HG02678 (cell line): ENCODE data around the gene LY6G5B.
A peak's percentile ranks its signal among the peaks of the same experiment; 100 is the strongest.

Source experiments
- ATAC-seq: cut with Tn5 transposase; IDR thresholded peaks from one replicate; pipeline ENCODE4 v1.9.1; 2021; ENCODE audit warnings: mild to moderate bottlenecking, moderate library complexity; ENCODE audit not compliant: unreplicated experiment

The LY6G5B gene, protein sequence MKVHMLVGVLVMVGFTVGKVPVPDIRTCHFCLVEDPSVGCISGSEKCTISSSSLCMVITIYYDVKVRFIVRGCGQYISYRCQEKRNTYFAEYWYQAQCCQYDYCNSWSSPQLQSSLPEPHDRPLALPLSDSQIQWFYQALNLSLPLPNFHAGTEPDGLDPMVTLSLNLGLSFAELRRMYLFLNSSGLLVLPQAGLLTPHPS

DNA sequence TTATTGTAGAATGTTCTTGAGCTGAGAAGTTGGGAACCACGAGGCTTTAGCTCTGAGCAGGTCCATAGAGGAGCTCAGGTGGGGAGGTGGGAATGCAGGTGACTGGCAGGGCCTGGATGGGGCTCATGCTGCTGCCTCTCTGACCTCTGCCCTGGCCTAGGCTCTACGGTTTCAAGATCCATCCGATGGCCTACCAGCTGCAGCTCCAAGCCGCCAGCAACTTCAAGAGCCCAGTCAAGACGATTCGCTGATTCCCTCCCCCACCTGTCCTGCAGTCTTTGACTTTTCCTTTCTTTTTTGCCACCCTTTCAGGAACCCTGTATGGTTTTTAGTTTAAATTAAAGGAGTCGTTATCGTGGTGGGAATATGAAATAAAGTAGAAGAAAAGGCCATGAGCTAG, at the start of gene LY6G5B:
Gene LY6G5B, plus strand, starts transcription at position 301 of the 400 bp plus-strand sequence. CDS start 975 bp downstream, outside the sequence.
- no peak for ATAC-seq

DNA sequence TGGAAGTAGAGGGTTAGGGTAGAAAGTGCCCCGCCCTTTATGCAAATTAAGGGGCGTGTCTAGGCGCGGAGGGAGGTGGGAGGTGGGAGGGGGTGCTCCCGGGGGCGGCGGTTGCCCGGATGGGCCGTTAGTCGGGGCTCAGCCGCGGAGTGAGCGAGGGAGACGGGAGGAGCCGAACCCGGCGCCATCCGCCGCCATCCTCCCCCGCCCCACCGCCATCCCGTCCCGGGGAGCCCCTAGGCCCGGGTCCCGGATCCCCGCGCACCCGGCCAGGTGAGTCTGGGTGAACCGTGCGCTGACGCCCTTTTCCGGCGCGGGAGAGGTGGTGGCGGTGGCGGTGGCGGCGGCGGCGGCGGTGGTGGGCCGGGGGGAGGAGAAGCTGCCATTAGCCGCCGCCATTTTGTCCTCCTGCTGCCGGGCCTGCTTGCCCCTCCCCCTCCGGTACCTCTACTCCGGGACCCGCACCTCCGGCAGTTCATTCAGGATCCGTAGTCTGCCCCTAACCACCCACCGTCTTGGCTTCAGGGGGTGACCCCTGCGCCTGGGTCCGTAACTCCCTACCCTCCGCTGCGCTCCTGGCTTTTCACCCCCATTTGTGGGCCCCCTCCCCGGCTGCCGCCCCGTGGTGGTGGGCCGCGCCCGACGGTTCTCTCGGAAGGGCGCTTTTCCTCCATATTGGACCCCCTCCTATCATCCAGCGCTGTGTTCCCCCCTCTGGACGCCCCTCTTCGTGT, 49.0 kb upstream of the LY6G5B start, which contains the start of gene PRRC2A:
Gene PRRC2A, plus strand, starts transcription at position 130 of the 734 bp plus-strand sequence. CDS start 2,075 bp downstream, outside the sequence.
- ATAC-seq, result peak; percentile 33

DNA sequence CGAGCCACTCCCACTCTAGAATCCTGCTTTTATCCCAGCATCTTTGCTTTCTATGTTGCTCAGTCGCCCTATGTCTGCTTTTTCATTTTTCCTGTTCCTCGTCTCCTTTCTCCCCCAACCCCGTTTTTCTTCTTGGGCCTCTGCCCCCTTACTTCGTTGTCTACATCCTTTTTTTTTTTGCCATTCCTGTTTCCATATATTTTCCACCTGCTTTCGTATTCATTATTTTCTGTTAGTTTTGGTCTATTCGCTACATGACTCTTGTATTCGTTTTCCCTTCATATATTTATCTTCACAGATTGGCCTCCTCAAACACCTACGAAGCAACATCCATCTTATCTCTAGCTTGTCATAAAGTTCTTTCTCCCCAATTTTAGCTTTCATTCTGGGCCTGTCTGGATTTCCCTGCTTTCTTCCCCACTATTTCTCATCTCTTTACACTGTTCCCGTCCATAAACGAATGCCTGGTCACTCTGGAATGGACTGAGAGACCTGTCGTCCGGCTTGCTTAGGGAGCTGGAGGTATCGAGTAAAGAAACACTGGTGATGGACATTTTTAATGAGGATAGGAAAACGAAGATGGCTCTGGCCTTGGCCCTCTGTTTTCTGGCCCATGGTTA, 48.3 kb upstream of the LY6G5B start:
- ATAC-seq, result no peak

DNA sequence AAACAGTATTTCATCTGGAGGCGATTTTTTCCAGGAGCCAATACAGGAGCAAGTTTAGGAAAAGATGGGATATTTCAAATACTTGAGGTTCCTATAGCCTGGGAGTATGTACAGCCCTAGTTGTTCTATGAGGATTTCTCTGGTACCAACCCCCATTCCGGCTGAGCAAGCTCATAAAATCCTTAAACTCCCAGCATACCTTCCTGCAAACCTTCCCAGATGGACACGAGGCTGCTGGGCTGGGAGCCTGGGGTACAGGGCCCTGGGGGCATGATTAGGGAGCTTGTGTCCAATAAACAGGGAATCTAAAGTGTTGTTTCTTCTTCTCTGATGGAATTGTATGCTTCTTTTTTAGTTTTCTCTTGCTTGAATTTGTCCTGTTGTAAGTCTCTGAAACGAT, 47.8 kb upstream of the LY6G5B start:
- no peak for ATAC-seq

DNA sequence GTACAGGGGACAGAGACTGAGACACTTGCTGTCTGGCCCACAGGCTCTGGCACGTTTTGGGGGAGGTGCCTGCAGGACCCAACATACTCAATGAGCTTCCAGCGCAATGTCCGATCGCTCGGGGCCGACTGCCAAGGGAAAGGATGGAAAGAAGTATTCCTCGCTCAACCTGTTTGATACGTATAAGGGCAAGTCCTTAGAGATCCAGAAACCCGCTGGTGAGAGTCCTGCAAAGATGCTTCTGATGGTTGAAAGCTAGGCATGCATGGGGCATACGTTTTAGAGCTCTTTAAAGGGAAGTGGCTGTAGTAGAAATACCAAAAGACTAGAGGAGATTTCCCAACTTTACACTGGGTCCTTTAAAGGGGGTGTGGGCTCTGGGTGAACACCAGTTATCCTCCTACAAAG, 47.1 kb upstream of the LY6G5B start:
- ATAC-seq, result no peak

DNA sequence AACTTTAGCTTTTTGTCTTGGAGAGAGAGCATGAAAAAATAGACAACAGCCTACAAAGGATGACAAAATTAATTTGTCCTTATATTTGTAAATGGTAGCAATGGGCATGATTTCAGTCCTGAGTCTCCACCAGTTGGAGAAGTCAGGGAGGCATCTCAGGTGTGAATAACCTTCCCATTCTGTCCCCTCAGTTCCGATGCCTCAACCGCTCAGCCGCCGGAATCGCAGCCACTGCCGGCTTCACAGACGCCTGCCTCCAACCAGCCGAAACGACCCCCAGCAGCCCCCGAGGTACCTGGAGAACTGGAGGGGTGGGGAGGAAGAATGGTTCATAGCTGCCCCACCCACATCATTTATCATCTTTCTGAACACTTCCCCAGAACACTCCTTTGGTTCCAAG, 45.7 kb upstream of the LY6G5B start:
- no peak for ATAC-seq

DNA sequence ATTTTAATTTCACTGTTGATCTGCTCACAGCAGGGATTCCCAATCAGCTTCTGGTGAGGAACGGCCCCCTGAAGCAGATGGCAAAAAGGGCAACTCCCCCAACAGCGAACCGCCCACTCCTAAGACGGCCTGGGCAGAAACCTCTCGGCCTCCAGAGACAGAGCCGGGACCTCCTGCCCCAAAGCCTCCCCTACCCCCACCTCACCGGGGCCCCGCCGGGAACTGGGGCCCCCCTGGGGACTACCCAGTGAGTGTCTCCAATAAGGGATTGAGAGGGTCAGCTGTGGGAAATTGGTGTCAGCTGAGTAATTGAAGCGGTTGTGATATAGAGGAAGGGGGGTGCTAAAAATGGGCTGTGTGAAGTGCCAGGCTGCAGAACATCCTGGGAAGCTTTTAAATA, 42.8 kb upstream of the LY6G5B start:
- no peak for ATAC-seq

DNA sequence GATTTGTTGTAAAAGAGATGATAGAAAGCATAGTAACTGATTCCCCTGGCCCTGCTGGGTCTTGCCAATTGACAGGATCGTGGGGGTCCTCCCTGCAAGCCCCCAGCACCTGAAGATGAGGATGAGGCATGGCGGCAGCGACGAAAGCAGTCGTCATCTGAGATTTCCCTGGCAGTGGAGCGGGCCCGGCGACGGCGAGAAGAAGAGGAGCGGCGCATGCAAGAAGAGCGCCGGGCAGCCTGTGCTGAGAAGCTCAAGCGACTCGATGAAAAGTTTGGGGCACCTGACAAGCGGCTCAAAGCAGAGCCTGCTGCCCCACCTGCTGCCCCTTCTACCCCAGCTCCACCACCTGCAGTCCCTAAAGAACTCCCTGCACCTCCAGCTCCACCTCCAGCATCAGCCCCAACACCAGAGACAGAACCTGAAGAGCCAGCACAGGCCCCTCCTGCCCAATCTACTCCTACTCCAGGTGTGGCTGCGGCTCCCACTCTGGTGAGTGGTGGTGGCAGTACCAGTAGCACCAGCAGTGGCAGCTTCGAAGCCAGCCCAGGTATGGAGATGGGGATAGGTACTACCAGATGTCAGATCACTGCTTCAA, 42.0 kb upstream of the LY6G5B start:
- ATAC-seq, result no peak

DNA sequence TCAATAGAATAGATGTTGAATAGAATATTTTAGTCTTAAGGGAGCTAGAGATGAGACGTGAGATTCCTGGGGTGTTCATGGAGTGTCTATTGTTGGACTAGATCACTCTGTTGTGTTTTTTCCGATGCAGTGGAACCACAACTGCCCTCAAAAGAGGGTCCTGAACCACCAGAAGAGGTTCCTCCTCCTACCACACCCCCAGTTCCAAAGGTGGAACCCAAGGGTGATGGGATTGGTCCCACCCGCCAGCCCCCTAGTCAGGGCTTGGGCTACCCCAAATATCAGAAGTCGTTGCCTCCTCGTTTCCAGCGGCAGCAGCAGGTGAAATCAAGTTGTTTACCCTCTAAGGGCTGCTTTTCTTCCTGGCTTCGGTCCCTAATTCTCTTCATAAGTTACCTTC, 40.8 kb upstream of the LY6G5B start:
- ATAC-seq, result no peak

DNA sequence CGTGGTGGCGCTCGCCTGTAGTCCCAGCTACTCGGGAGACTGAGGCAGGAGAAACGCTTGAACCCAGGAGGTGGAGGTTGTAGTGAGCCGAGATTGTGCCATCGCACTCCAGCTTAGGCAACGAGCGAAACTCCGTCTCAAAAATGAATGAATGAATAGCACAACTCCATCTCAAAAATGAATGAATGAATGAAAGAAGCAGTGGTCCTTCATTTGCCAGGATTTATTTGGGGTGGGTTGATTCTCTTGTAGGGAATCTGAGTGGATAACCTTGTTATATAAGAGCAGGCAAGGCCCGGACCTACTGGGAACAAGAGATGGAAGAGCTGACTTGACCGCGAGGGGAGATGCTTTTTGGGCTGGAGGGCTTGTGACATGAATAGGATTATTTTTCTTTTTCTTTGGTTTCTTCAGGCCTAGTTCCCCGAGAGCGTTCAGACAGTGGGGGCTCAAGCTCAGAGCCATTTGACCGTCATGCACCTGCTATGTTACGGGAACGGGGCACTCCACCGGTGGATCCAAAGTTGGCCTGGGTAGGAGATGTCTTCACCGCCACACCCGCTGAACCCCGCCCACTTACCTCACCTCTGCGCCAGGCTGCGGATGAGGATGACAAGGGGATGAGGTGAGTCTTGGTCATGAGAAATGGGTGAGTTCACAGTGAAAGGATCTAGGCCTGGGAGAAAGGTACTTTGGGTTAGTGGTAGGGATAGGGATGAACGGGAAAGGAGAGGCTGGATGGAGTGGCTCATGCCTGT, 39.4 kb upstream of the LY6G5B start:
- ATAC-seq, result no peak

DNA sequence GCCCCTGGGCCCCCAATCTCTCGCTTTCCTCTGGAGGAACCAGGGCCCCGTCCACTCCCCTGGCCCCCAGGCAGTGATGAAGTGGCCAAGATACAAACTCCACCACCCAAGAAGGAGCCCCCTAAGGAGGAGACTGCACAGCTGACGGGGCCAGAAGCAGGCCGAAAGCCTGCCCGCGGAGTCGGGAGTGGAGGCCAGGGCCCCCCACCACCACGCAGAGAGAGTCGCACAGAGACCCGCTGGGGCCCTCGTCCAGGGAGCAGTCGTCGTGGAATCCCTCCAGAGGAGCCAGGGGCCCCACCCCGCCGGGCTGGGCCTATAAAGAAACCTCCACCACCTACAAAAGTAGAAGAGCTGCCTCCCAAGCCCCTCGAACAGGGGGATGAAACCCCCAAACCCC, 38.6 kb upstream of the LY6G5B start:
- ATAC-seq, result no peak

DNA sequence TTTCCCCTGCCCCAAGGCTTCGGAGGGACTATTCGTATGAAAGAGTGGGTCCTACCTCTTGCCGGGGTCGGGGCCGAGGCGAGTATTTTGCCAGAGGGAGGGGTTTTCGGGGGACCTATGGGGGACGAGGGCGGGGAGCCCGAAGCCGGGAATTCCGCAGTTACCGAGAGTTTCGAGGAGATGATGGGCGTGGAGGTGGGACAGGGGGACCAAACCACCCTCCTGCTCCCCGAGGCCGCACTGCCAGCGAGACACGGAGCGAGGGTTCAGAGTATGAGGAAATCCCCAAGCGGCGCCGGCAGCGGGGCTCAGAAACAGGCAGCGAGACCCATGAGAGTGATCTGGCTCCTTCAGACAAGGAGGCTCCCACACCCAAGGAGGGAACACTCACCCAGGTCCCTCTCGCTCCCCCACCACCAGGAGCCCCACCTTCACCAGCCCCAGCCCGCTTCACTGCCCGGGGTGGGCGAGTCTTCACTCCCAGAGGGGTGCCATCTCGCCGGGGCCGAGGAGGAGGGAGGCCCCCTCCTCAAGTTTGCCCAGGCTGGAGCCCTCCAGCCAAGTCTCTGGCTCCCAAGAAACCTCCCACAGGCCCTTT, 38.0 kb upstream of the LY6G5B start:
- no peak for ATAC-seq

DNA sequence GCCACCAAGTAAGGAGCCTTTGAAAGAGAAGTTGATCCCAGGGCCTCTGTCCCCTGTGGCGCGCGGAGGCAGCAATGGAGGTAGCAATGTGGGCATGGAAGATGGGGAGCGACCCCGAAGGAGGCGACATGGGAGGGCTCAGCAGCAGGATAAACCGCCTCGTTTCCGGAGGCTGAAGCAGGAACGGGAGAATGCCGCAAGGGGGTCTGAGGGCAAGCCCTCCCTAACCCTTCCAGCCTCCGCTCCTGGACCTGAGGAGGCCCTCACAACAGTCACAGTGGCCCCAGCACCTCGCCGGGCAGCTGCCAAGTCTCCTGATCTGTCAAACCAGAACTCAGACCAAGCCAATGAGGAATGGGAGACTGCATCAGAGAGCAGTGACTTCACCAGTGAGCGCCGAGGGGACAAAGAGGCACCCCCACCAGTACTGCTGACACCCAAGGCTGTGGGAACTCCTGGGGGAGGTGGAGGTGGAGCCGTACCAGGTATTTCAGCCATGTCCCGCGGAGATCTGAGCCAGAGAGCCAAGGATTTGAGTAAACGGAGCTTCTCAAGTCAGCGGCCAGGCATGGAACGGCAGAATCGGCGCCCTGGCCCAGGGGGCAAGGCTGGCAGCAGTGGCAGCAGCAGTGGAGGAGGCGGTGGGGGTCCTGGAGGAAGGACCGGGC, 37.4 kb upstream of the LY6G5B start:
- ATAC-seq, result no peak

DNA sequence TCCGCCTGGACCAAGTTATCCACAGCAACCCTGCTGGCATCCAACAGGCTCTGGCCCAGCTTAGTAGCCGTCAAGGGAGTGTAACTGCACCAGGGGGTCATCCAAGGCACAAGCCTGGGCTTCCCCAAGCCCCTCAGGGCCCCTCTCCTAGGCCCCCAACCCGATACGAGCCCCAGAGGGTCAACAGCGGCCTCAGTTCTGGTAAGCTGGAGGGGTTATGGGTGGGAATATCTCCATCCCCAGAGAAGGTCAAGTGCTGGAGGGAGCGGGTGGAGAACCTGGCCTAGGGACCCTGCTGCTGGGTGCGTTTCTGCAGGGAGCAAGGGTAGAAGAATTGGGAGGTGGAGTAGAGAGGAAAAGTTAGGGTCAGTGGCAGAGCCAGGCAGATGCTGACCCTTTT, 36.3 kb upstream of the LY6G5B start:
- ATAC-seq, result no peak

DNA sequence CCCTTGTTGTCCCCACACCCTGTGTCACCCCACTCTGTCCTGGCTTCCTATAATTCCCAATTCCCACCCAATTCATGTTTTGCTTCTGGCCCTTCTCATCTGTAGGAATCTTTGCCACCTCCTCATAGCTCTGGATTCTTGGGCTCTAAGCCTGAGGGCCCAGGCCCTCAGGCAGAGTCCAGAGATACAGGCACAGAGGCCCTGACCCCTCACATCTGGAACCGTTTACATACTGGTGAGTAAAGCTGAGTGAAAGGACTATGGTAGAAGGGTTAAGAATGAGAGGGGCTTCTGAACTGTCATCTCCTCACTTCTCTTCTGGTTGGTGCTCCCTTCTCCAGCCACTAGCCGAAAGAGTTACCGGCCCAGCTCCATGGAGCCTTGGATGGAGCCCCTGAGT, 35.6 kb upstream of the LY6G5B start:
- ATAC-seq, result no peak

DNA sequence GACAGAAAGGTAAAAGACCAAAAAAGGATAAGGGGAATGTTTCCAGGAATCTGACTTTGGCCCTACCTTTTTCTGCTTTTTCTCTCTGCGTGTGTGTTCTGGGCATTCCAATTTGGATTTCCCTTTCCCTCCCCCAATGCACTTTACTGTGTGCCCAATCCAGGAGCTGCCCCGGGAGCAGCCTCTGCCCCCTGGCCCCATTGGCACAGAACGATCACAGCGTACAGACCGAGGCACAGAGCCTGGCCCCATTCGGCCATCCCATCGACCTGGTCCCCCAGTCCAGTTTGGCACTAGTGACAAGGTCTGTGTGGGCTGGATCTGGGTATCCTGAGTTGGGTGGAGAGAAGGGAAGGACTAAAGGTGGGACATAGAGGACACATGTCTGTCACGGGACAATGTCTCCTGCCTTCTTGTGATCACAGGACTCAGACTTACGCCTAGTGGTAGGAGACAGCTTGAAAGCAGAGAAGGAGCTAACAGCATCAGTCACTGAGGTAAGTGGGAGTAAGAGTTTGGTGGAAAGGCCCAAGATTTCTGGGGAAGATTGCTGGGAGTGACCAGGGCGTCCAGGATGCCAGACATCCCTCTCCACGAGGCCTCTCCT, 34.7 kb upstream of the LY6G5B start:
- no peak for ATAC-seq

DNA sequence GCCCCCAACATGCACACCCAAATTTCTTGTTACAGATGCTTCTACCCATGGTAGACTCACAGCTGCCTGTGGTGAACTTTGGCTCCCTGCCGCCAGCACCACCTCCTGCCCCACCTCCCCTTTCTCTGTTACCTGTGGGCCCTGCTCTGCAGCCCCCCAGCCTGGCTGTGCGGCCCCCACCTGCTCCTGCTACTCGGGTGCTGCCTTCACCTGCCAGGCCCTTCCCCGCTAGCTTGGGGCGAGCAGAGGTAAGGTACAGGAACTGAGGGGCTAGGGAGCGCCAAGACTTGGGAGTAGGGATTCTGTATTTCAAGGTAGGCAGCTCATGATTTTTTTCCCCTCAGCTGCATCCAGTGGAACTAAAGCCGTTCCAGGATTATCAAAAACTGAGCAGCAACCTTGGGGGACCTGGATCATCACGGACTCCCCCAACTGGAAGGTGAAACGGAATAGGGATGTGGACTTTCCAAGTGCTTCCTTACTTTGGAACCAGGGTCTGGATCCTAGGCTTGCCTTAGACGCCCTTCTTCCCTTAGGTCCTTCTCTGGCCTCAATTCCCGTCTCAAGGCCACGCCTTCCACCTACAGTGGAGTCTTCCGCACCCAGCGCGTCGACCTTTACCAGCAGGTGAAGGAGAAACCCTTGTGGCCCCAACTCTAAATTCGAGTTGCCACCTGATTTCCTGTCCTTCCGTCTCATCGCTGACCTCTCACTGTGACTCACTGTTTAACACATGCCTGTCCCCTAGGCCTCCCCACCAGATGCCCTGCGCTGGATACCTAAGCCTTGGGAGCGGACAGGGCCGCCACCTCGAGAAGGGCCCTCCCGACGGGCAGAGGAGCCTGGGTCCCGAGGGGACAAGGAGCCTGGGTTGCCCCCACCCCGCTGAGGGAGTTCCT, 32.8 kb upstream of the LY6G5B start:
- ATAC-seq, result no peak

DNA sequence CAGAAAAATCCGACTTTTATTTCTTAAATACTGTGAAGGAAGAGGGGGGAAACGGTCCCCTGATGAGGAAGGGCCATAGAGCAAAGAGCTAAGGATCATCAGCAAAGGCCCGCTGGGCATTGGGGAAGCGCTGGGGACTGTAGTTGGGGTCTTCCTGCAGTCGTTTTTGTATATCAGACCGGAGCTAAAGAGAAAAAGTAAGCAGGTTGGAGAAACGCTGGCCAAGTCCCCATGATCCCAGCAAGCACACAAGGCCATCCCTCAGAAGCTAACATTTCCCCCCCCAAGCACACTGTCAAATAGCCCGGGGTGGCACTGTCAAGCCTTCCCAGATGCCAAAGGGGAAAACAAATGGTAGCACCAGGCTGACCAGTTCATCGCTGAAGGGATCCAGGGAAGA, 30.7 kb upstream of the LY6G5B start:
- ATAC-seq, result no peak

DNA sequence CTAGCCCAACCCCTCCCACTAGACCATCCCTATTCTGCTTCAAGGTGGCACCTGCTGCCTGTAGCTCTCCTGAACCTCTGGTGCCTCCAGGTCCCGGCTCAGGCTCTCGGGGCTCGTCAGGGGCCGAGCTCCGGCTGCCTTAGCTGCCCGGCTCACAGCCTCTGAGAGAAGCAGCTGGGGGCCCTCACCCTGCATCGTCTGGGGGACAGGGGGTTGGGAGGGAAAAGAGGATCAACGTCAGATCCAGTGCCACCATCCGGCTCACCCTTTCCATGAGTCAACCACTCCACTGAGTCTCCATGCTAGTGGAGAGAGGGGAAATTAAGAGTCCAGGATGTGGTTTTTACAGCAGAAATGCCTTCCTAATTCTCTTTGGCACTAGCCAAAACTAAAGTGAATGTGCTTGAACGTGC, 30.3 kb upstream of the LY6G5B start:
- ATAC-seq, result no peak
